Activated CD4-positive, alpha-beta T cell treated with anti-CD3 and anti-CD28 coated beads for 36 hours (primary cell): ENCODE measurements around the gene SF3A1. TPM values are rescaled to one million over a fixed set of nuclear protein-coding genes. Genes with fewer than 3 reads are reported as not detected.

Experiments
- total RNA-seq, 2 experiments: library from RNA; stranded (reverse); gene quantifications; one replicate each; pipeline ENCODE4 v1.2.3, GENCODE V29; 2021

The SF3A1 gene
- total RNA-seq, 2 experiments from 2014 or later, result 254 to 499 TPM

Other genes starting within 250 kb of the SF3A1 start
- gene LIF, start 110.1 kb downstream of the SF3A1 start, total RNA-seq, result 100 to 1,000 TPM in 1 of 2 experiments, 10 to 100 TPM in 1; 77.3 to 105 TPM
- 10 to 100 TPM; 13.8 to 17.6 TPM for gene OSM, start 90.0 kb downstream of the SF3A1 start, total RNA-seq
- 1 to 10 TPM; 1.6 to 2.2 TPM for gene CASTOR1, start 67.4 kb downstream of the SF3A1 start, total RNA-seq
- 10 to 100 TPM; 20.1 to 21.6 TPM for gene TBC1D10A, start 30.0 kb downstream of the SF3A1 start, total RNA-seq
- gene CCDC157, start 113 bp upstream of the SF3A1 start, total RNA-seq, result 1 to 10 TPM; 2.4 to 3.7 TPM
- 1 to 10 TPM; 4.3 to 7.4 TPM for gene RNF215, start 30.5 kb upstream of the SF3A1 start, total RNA-seq
- 10 to 100 TPM; 13.8 to 18.2 TPM for gene SEC14L2, start 40.1 kb upstream of the SF3A1 start, total RNA-seq
- 10 to 100 TPM; 47.0 to 54.6 TPM for gene MTFP1, start 68.9 kb upstream of the SF3A1 start, total RNA-seq
- gene SEC14L3, start 115.1 kb upstream of the SF3A1 start, total RNA-seq, result not detected
- gene SEC14L4, start 148.8 kb upstream of the SF3A1 start, total RNA-seq, result not detected
- not detected for gene SEC14L6, start 189.8 kb upstream of the SF3A1 start, total RNA-seq
- gene GAL3ST1, start 217.8 kb upstream of the SF3A1 start, total RNA-seq, result not detected
- 100 to 1,000 TPM; 134 to 137 TPM for gene PES1, start 235.0 kb upstream of the SF3A1 start, total RNA-seq